ENCODE results near the gene ARHGEF39. TPM values are rescaled to one million over a fixed set of nuclear protein-coding genes. Genes with fewer than 3 reads are reported as not detected.

ARHGEF39 gene
- total and polyA plus RNA-seq, 2 donors = 1.1 to 4.7 TPM

- Histone ChIP-seq H3K4me3 (ENCODE audit: low read depth, low read length) (peak overlapping the region; percentile 37), H3K27ac (ENCODE audit: low read depth) (no peak overlapping the region), H3K36me3 (ENCODE audit: insufficient read depth) (no peaks in the 10 kb centered on the region), H3K4me1 (ENCODE audit: insufficient read depth) (peaks cover 2% of the 10 kb centered on the region)
- WGBS = 4% methylated on average over 51 of the region's 51 CpGs
- DNase-seq (ENCODE audit: extremely low spot score) = peak; percentile 60
These were observed 10.9 kb upstream of the ARHGEF39 start for GRCh38 chr9:35675732-35676392.

- Histone ChIP-seq H3K4me1 (ENCODE audit: insufficient read depth) (peaks cover 2% of the 10 kb centered on the region), H3K4me3 (ENCODE audit: low read depth, low read length) (peak overlapping the region; percentile 37), H3K27ac (ENCODE audit: low read depth) (no peak overlapping the region), H3K36me3 (ENCODE audit: insufficient read depth) (no peaks in the 10 kb centered on the region)
- 39% methylated on average over 13 of the region's 13 CpGs for WGBS
- no peak for DNase-seq (ENCODE audit: extremely low spot score)
These were observed 10.2 kb upstream of the ARHGEF39 start for GRCh38 chr9:35675204-35675603.

- WGBS = 75% methylated on average over 3 of the region's 3 CpGs
These were observed 9.0 kb upstream of the ARHGEF39 start for GRCh38 chr9:35674025-35674361.

DNA sequence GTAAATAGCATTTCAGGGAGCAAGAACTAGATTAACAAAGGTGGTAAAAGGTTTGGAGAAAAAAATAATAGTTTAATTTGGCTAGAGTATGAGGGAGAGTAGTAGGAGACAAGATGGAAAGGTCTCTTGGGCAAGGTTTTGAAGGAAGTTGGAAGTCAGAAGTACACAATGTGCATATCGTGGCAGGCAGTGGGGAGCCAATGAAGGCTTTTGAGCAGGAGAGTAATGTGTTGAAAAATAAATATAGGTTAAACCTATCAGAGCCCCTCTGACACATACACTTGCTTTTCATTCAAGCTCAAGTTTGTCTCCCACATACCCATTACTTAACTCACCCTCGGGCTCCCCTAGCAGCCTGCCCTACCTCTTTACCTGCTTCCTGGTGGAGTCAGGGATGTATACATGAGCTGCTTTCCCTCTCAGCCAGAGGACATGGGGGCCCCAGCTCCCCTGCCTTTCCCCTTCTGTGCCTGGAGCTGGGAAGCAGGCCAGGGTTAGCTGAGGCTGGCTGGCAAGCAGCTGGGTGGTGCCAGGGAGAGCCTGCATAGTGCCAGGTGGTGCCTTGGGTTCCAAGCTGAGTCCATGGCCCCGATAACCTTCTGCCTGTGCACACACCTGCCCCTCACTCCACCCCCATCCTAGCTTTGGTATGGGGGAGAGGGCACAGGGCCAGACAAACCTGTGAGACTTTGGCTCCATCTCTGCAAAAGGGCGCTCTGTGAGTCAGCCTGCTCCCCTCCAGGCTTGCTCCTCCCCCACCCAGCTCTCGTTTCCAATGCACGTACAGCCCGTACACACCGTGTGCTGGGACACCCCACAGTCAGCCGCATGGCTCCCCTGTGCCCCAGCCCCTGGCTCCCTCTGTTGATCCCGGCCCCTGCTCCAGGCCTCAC, 8.4 kb upstream of the ARHGEF39 start, which contains the start of gene CA9:
Gene CA9 (plus strand): TSS at position 797 of the 893 bp plus-strand sequence. CDS start 32 bp downstream, at position 829.
- Histone ChIP-seq H3K36me3 (ENCODE audit: insufficient read depth) (no peaks in the 10 kb centered on the region), H3K4me3 (ENCODE audit: low read depth, low read length) (no peak within 1 kb of the TSS), H3K27ac (ENCODE audit: low read depth) (no peak within 1 kb of the TSS), H3K4me1 (ENCODE audit: insufficient read depth) (peaks cover 2% of the 10 kb centered on the region)
- DNase-seq (ENCODE audit: extremely low spot score) = no peak
- 49% methylated on average over 10 of the region's 10 CpGs for WGBS

More at GRCh38 chr9:35674025-35674361, 9.0 kb upstream of the ARHGEF39 start:
- no peaks in the 10 kb centered on the region for H3K36me3 ChIP-seq (ENCODE audit: insufficient read depth)
- no peak for DNase-seq (ENCODE audit: extremely low spot score)
- peaks cover 2% of the 10 kb centered on the region for H3K4me1 ChIP-seq (ENCODE audit: insufficient read depth)
- H3K27ac ChIP-seq (ENCODE audit: low read depth) = no peak overlapping the region
- H3K4me3 ChIP-seq (ENCODE audit: low read depth, low read length) = no peak overlapping the region

GRCh38 chr9:35669331-35670145, 4.5 kb upstream of the ARHGEF39 start:
- Histone ChIP-seq H3K36me3 (ENCODE audit: insufficient read depth) (no peaks in the 10 kb centered on the region), H3K4me3 (ENCODE audit: low read depth, low read length) (no peak overlapping the region), H3K27ac (ENCODE audit: low read depth) (no peak overlapping the region), H3K4me1 (ENCODE audit: insufficient read depth) (no peaks in the 10 kb centered on the region)
- WGBS = 71% methylated on average over 6 of the region's 6 CpGs
- no peak for DNase-seq (ENCODE audit: extremely low spot score)

DNA sequence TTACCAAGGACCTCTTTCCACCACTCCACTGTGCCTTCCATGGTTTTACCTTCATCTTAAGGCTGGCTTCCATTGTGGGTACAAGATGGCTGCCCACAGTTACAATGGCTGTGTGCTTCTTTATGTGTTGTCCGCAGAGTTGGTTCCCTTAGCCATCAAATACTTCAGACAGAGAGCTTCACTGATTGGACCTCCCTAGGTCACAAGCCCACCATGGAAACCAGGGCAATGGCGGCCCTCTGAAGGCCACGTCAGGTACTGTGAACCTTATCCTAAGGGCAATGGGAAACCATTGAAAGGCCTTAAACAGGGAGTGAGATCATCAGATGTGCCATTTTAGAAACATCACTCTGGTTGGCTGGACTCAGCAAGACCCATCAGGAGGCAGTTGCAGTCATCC, 2.9 kb upstream of the ARHGEF39 start:
- DNase-seq (ENCODE audit: extremely low spot score) = no peak
- no peak overlapping the region for H3K4me3 ChIP-seq (ENCODE audit: low read depth, low read length)
- H3K27ac ChIP-seq (ENCODE audit: low read depth) = no peak overlapping the region
- no peaks in the 10 kb centered on the region for H3K36me3 ChIP-seq (ENCODE audit: insufficient read depth)
- no peaks in the 10 kb centered on the region for H3K4me1 ChIP-seq (ENCODE audit: insufficient read depth)
- 94% methylated on average over 3 of the region's 3 CpGs for WGBS

- Histone ChIP-seq H3K4me1 (ENCODE audit: insufficient read depth) (no peaks in the 10 kb centered on the region), H3K4me3 (ENCODE audit: low read depth, low read length) (no peak overlapping the region), H3K36me3 (ENCODE audit: insufficient read depth) (no peaks in the 10 kb centered on the region), H3K27ac (ENCODE audit: low read depth) (no peak overlapping the region)
- WGBS = 91% methylated on average over 5 of the region's 5 CpGs
- DNase-seq (ENCODE audit: extremely low spot score) = no peak
These were observed 1.6 kb upstream of the ARHGEF39 start for GRCh38 chr9:35666549-35666948.

DNA sequence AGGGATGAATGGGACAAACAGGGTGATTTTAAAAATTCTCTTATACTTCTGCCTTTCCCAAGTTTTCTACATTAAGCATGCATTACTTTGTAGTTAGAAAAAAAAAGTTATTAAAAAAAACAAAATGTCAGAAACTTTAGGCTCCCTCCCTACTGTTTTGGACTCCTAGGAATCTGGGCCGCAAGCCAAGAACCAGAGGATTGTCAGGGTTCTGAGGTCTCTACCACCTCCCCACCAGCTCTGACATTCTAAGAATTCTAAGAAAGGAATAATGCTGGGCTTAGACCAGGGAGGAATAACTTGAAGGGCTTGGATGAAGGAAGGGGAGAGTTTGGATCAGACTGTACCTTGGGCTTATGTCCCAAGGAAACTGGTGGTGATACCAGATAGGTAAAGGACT, 1.1 kb upstream of the ARHGEF39 start:
- no peak overlapping the region for H3K27ac ChIP-seq (ENCODE audit: low read depth)
- no peak for DNase-seq (ENCODE audit: extremely low spot score)
- H3K4me3 ChIP-seq (ENCODE audit: low read depth, low read length) = no peak overlapping the region
- no peaks in the 10 kb centered on the region for H3K4me1 ChIP-seq (ENCODE audit: insufficient read depth)
- no peaks in the 10 kb centered on the region for H3K36me3 ChIP-seq (ENCODE audit: insufficient read depth)
- WGBS = 59% methylated on average over 1 of the region's 1 CpG

- WGBS = 26% methylated on average over 5 of the region's 5 CpGs
- Histone ChIP-seq H3K27ac (ENCODE audit: low read depth) (peak overlapping the region; percentile 19), H3K4me3 (ENCODE audit: low read depth, low read length) (peak overlapping the region; percentile 51), H3K36me3 (ENCODE audit: insufficient read depth) (no peaks in the 10 kb centered on the region), H3K4me1 (ENCODE audit: insufficient read depth) (no peaks in the 10 kb centered on the region)
- DNase-seq (ENCODE audit: extremely low spot score) = no peak
These were observed 450 bp upstream of the ARHGEF39 start for GRCh38 chr9:35665471-35665818.

GRCh38 chr9:35662437-35662836, 2.6 kb downstream of the ARHGEF39 start:
- WGBS = 87% methylated on average over 7 of the region's 7 CpGs
- H3K27ac ChIP-seq (ENCODE audit: low read depth) = no peak overlapping the region
- no peak overlapping the region for H3K4me3 ChIP-seq (ENCODE audit: low read depth, low read length)
- H3K4me1 ChIP-seq (ENCODE audit: insufficient read depth) = no peaks in the 10 kb centered on the region
- DNase-seq (ENCODE audit: extremely low spot score) = no peak
- H3K36me3 ChIP-seq (ENCODE audit: insufficient read depth) = no peaks in the 10 kb centered on the region

- H3K4me3 ChIP-seq (ENCODE audit: low read depth, low read length) = no peak overlapping the region
- H3K36me3 ChIP-seq (ENCODE audit: insufficient read depth) = no peaks in the 10 kb centered on the region
- WGBS = 66% methylated on average over 3 of the region's 3 CpGs
- no peak for DNase-seq (ENCODE audit: extremely low spot score)
- H3K4me1 ChIP-seq (ENCODE audit: insufficient read depth) = no peaks in the 10 kb centered on the region
- no peak overlapping the region for H3K27ac ChIP-seq (ENCODE audit: low read depth)
These were observed 3.1 kb downstream of the ARHGEF39 start for GRCh38 chr9:35661756-35662350.

- WGBS = 36% methylated on average over 9 of the region's 9 CpGs
- H3K27ac ChIP-seq (ENCODE audit: low read depth) = peak overlapping the region; percentile 13
- DNase-seq (ENCODE audit: extremely low spot score) = no peak
- no peaks in the 10 kb centered on the region for H3K4me1 ChIP-seq (ENCODE audit: insufficient read depth)
- no peaks in the 10 kb centered on the region for H3K36me3 ChIP-seq (ENCODE audit: insufficient read depth)
- H3K4me3 ChIP-seq (ENCODE audit: low read depth, low read length) = no peak overlapping the region
These were observed 4.0 kb downstream of the ARHGEF39 start for GRCh38 chr9:35660966-35661415.

DNA sequence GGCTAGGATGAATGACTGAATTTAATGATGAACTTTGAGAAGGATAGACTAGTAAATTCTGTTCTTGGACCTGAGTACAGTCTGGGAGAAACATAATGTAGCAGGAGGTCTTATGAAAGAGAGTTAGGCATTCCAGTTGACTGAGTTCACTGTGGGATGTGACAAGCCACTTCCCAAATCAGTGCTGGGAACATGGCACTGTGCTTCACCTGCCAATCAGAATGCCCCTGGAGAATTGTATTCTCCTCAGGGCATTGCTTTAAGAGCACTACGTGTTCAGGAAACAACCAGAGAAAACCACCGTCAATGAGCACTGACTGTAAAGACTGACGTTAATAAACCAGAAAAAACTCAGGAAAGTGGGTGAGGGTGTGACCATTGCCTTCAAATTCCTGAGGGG, 5.7 kb downstream of the ARHGEF39 start:
- Histone ChIP-seq H3K27ac (ENCODE audit: low read depth) (no peak overlapping the region), H3K4me1 (ENCODE audit: insufficient read depth) (no peaks in the 10 kb centered on the region), H3K4me3 (ENCODE audit: low read depth, low read length) (no peak overlapping the region), H3K36me3 (ENCODE audit: insufficient read depth) (no peaks in the 10 kb centered on the region)
- WGBS = 45% methylated on average over 3 of the region's 3 CpGs
- DNase-seq (ENCODE audit: extremely low spot score) = no peak

Data from urinary bladder (tissue), 4 donors.